GM23248 (cell line): Measurements from ENCODE around the gene AGFG2.

Experiments used
- EZH2 ChIP-seq: fragments of 200-600 bp; sonication (generic); IDR thresholded peaks from 2 replicates; pipeline ENCODE4 v1.6.1; 2018; ENCODE audit warnings: antibody characterized with exemption, mild to moderate bottlenecking; ENCODE audit not compliant: insufficient read depth, poor library complexity, severe bottlenecking
- EZH2phosphoT487 ChIP-seq: fragments of 200-600 bp; sonication (generic); IDR thresholded peaks from 2 replicates; pipeline ENCODE4 v1.6.1; 2018; ENCODE audit warnings: antibody characterized with exemption, moderate library complexity, mild to moderate bottlenecking, low read depth; ENCODE audit not compliant: insufficient read depth

- no peak for TF ChIP-seq EZH2
- TF ChIP-seq EZH2phosphoT487 = no peak
Measured at GRCh38 chr7:100599911-100600729, 61.1 kb downstream of the AGFG2 start.
